Endodermal cell (in vitro differentiated cells): ENCODE measurements around the gene NCOA6. TPM values are rescaled to one million over a fixed set of nuclear protein-coding genes. Genes with fewer than 3 reads are reported as not detected.

Source experiments
- DNase-seq: peaks from one replicate; pipeline ENCODE4 v3.0.0-alpha.2; 2017
- H3K27ac ChIP-seq: 2 replicates; pipeline ENCODE4 v1.5.1; 2013; ENCODE audit warnings: mild to moderate bottlenecking, low read depth, low read length, moderate library complexity
- H3K27me3 ChIP-seq: 2 replicates; pipeline ENCODE4 v1.6.1; 2013; ENCODE audit warnings: mild to moderate bottlenecking, low read length, moderate library complexity; ENCODE audit not compliant: insufficient read depth, control insufficient read depth, poor library complexity, severe bottlenecking
- H3K36me3 ChIP-seq: 2 replicates; pipeline ENCODE4 v1.7.0; 2013; ENCODE audit warnings: mild to moderate bottlenecking, low read length, moderate library complexity; ENCODE audit not compliant: control insufficient read depth, insufficient read depth
- H3K4me1 ChIP-seq: one replicate; pipeline ENCODE4 v1.7.0; 2013; ENCODE audit warnings: low read length; ENCODE audit not compliant: control insufficient read depth, insufficient read depth
- H3K4me3 ChIP-seq: 2 replicates; pipeline ENCODE4 v1.5.1; 2013; ENCODE audit warnings: mild to moderate bottlenecking, low read length, moderate library complexity
- H3K9ac ChIP-seq: 2 replicates; pipeline ENCODE4 v1.6.1; 2013; ENCODE audit warnings: mild to moderate bottlenecking, low read length, moderate library complexity; ENCODE audit not compliant: poor library complexity, severe bottlenecking; ENCODE audit errors: extremely low read depth
- H3K9me3 ChIP-seq: 2 replicates; pipeline ENCODE4 v1.6.1; 2013; ENCODE audit warnings: mild to moderate bottlenecking, low read length, moderate library complexity; ENCODE audit not compliant: control insufficient read depth
- H3K27ac Mint-ChIP-seq: 2 replicates; pipeline ENCODE4 v1.8.0; 2020; ENCODE audit warnings: mixed read lengths
- H3K27me3 Mint-ChIP-seq: 2 replicates; pipeline ENCODE4 v1.8.0; 2021; ENCODE audit warnings: mild to moderate bottlenecking, mixed read lengths; ENCODE audit not compliant: insufficient read depth
- H3K36me3 Mint-ChIP-seq: 2 replicates; pipeline ENCODE4 v1.8.0; 2020; ENCODE audit warnings: low read depth, mixed read lengths
- H3K4me1 Mint-ChIP-seq: 2 replicates; pipeline ENCODE4 v1.8.0; 2020; ENCODE audit warnings: mixed read lengths
- H3K4me3 Mint-ChIP-seq: 2 replicates; pipeline ENCODE4 v1.8.0; 2020; ENCODE audit warnings: mild to moderate bottlenecking, moderate library complexity, mixed read lengths
- H3K9me3 Mint-ChIP-seq: 2 replicates; pipeline ENCODE4 v1.8.0; 2020; ENCODE audit warnings: mild to moderate bottlenecking, mixed read lengths
- WGBS, 2 experiments: methylation state at CpG; one replicate each; pipeline versions ENCODE4 v1.1.5 to v1.1.7; 2013; ENCODE audit warnings: missing lambda C conversion rate in 2 of 2, mixed read lengths in 1 of 2; ENCODE audit not compliant: insufficient coverage in 1 of 2, insufficient read length in 1 of 2; 5-methylcytosine and 5-hydroxymethylcytosine counted together
- total RNA-seq, 2 donors: library from RNA; stranded (reverse); fragmentation: NEBNext Ultra II Directional in 1 of 2; extraction: Animal tissue kit (Norgen Biotek cat#: 25700) in 1 of 2; gene quantifications; 2 replicates in 1 of 2; 3 replicates in 1 of 2; pipeline ENCODE4 v1.2.1, GENCODE V29; 2021
- TF ChIP-seq, protein P1 (sequence below): fragments of 200-600 bp; sonication (generic); conservative IDR thresholded peaks from 2 replicates; pipeline ENCODE4 v1.5.0; 2021; ENCODE audit warnings: antibody characterized with exemption, mild to moderate bottlenecking

The NCOA6 gene
- total RNA-seq, 2 donors from 2014 or later, result 27.1 to 37.4 TPM

DNA sequence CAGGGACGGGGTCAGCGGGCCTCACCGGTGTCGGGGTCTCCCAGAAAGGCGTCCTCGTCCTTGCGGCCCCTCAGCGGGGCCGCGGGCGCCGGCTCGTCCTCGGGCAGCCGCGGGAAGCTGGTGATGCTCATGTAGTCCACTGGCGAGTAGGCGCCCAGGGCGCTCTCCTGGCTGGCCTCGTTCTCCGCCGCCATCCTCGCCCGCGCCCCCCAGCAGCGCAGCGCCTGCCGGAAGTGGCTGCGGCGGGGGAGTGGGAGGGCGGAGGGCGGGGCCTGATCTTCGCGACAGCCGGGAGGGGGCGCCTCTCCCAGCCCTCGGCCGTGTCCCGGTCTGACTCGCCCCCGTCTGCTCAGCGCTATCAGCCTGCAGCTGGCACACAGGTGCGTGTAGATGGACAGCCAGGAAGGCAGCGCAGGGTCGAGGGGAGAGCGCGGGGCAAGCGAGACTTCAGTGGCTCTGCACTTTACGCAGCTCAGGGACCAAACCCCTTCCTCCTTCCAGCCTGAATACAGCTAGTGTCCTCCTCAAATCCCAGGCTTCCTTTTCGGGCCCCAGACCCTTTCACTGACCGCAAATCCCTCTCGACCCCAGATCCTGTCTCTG is 47.3 kb upstream of the NCOA6 start, which contains the start of gene GGT7:
Gene GGT7 (minus strand): TSS at position 235 of the 603 bp plus-strand sequence. CDS start 41 bp downstream, at position 194.
- Histone ChIP-seq H3K27me3 (peaks cover 17% of the 10 kb centered on the region), H3K9ac (peak within 1 kb of the TSS; percentile 72), H3K27ac (no peak within 1 kb of the TSS), H3K4me1 (no peaks in the 10 kb centered on the region), H3K36me3 (peaks cover 5% of the 10 kb centered on the region), H3K9me3 (no peaks in the 10 kb centered on the region), H3K4me3 (peak within 1 kb of the TSS; percentile 95)
- TF ChIP-seq, protein P1, sequence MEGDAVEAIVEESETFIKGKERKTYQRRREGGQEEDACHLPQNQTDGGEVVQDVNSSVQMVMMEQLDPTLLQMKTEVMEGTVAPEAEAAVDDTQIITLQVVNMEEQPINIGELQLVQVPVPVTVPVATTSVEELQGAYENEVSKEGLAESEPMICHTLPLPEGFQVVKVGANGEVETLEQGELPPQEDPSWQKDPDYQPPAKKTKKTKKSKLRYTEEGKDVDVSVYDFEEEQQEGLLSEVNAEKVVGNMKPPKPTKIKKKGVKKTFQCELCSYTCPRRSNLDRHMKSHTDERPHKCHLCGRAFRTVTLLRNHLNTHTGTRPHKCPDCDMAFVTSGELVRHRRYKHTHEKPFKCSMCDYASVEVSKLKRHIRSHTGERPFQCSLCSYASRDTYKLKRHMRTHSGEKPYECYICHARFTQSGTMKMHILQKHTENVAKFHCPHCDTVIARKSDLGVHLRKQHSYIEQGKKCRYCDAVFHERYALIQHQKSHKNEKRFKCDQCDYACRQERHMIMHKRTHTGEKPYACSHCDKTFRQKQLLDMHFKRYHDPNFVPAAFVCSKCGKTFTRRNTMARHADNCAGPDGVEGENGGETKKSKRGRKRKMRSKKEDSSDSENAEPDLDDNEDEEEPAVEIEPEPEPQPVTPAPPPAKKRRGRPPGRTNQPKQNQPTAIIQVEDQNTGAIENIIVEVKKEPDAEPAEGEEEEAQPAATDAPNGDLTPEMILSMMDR, result peak; percentile 96
- peaks cover 24% of the 10 kb centered on the region for H3K4me1 Mint-ChIP-seq
- H3K9me3 Mint-ChIP-seq, result no peaks in the 10 kb centered on the region
- WGBS, 2 experiments, result 3 to 13% methylated on average over 14 to 52 of the region's 52 CpGs
- DNase-seq, result peak; percentile 96
- no peak within 1 kb of the TSS for H3K27ac Mint-ChIP-seq
- H3K36me3 Mint-ChIP-seq, result no peaks in the 10 kb centered on the region
- H3K27me3 Mint-ChIP-seq, result peaks cover 38% of the 10 kb centered on the region
- H3K4me3 Mint-ChIP-seq, result peak within 1 kb of the TSS; percentile 69

DNA sequence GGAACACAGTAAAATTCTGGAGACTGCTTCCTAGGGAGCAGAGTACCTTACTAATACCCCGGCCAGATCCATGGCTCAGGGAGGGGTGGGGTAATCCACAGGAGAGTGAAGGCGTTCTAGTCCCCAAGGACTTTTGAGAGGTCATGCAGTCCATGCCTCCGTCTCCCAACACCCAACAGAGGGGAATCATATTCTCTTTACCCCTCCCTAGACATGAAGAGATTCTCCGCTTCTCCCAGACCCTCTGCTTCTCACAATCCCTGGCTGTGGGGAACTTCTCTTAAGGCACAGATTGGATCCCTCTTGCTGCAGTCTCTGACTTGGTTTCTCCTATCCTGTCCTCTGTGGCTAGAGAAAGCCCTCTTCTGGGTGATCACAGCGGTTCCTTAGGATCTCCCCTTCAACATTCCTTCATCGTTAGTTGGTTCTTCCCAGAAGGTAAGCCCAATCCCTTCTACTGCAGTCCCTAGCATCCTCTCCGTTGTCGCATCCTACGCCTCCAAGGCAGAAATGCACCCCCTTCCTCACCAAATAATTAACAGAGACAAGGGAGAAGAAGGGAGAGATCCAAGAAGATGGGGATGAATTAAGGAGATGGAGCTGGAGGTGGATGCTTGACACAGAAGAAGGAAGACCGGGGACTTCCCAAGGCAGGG is 46.6 kb upstream of the NCOA6 start:
- Histone ChIP-seq H3K9ac (peak overlapping the region; percentile 72), H3K27ac (no peak overlapping the region), H3K36me3 (peaks cover 5% of the 10 kb centered on the region), H3K4me3 (peak overlapping the region; percentile 95), H3K4me1 (no peaks in the 10 kb centered on the region), H3K27me3 (peaks cover 14% of the 10 kb centered on the region), H3K9me3 (no peaks in the 10 kb centered on the region)
- Mint-ChIP-seq H3K27me3 (peaks cover 34% of the 10 kb centered on the region), H3K4me1 (peaks cover 21% of the 10 kb centered on the region), H3K9me3 (no peaks in the 10 kb centered on the region), H3K36me3 (no peaks in the 10 kb centered on the region), H3K27ac (no peak overlapping the region), H3K4me3 (peak overlapping the region; percentile 69)
- TF ChIP-seq, protein P1, result no peak
- DNase-seq, result peak; percentile 48
- WGBS, 2 experiments, result 50 to 53% methylated on average over 4 to 7 of the region's 10 CpGs

DNA sequence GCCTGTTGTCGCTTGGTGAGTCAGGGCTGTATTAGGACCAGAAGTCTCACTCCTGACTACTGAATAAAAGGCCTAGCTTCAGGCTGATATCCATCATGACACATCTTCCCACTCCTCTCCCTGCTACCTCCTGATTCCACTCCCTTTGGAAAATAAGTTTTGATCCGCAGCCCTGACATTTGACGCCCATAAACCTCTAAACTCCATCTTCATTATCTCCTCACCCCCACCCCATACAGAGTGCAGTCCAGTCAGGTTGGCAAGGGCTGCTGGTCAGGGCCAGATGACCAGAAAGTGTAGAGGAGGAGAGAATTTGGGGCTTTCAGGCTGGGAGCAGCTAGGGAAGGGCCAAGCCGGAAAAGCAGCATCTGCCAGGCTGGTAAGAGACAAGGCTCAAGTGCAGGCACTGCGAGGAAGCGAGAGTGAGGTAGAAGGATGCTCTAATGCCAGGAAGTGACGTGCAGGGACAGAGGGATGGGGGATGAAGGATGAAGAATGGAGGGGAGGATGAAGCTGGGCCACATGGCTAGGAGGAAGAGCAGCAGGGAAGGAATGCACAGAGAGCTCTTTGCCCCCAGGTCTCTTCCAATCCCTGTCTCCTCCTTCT is 46.0 kb upstream of the NCOA6 start:
- Mint-ChIP-seq H3K27ac (no peak overlapping the region), H3K4me1 (peaks cover 19% of the 10 kb centered on the region), H3K4me3 (peak overlapping the region; percentile 69), H3K9me3 (no peaks in the 10 kb centered on the region), H3K27me3 (peaks cover 30% of the 10 kb centered on the region), H3K36me3 (no peaks in the 10 kb centered on the region)
- TF ChIP-seq, protein P1, result no peak
- no peak overlapping the region for H3K27ac ChIP-seq
- peaks cover 11% of the 10 kb centered on the region for H3K27me3 ChIP-seq
- H3K9me3 ChIP-seq, result no peaks in the 10 kb centered on the region
- peak; percentile 45 for DNase-seq
- H3K4me3 ChIP-seq, result peak overlapping the region; percentile 95
- no peak overlapping the region for H3K9ac ChIP-seq
- peaks cover 5% of the 10 kb centered on the region for H3K36me3 ChIP-seq
- WGBS, 2 experiments, result 93 to 94% methylated on average over 6 to 7 of the region's 7 CpGs
- H3K4me1 ChIP-seq, result no peaks in the 10 kb centered on the region
